HG03558 (cell line): ENCODE results near the gene PRKAG2.
"Not testable (repeated sequence)": the region's sequence is repeated elsewhere in the genome, so short reads cannot be mapped to it uniquely, and the experiment has no call there.

ENCODE experiments used
- ATAC-seq: cut with Tn5 transposase; IDR thresholded peaks from one replicate; pipeline ENCODE4 v1.9.1; 2021; ENCODE audit warnings: moderate number of reproducible peaks; ENCODE audit not compliant: unreplicated experiment; ENCODE audit errors: extremely low read depth

The PRKAG2 gene

GRCh38 chr7:151556592-151556991, 320.3 kb downstream of the PRKAG2 start:
- no peak for ATAC-seq

GRCh38 chr7:151553356-151553755, 323.6 kb downstream of the PRKAG2 start:
- ATAC-seq, result no peak

DNA sequence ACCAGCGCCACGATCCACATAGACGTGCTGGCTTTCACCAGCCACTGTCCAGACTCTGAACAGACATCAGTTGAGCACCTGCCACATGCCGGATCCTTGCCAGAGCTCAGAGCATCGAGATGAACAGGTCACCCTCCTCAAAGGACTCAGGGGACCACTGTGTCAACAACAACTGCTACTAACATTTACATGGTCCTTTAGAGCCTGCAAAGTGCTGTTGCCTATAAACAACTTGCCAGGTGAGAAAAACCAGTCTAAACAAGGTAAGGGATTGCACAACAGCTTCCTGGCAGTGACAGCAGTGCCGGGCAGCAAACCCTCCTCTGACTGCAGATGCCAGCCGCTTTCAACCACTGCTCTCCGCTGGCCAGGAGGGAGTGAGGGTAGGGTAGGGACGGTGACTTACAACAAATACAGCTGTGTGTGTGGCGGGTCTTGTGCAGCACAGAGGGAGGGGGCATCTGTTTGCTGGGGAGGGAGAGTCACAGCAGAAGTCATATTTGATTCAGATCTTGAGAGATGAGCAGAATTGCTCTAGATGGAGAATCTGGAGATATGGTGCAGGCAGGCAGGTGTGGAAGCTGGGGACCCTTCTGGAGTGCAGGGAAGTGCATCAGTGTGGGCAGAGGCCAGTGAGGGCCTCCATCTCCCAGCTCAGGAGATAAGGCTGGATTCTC, 324.4 kb downstream of the PRKAG2 start:
- no peak for ATAC-seq

DNA sequence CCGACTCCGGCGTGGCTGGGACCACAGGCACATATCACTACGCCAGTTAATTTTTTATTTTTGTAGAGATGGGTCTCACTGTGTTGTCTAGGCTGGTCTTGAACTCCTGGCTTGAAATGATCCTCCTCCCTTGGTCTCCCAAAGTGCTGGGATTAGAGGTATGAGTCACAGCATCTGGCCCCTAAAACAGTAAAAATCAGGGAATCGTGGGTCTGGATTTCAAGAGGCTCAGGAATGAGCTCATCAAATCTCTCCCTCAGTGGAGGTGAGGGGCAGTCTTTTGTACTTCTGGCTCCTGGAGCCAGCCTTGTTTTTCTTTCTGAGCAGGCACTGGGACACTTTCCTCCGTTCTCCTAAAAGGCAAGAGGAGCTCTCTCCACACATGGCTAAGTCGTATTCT, 325.1 kb downstream of the PRKAG2 start:
- ATAC-seq, result no peak

DNA sequence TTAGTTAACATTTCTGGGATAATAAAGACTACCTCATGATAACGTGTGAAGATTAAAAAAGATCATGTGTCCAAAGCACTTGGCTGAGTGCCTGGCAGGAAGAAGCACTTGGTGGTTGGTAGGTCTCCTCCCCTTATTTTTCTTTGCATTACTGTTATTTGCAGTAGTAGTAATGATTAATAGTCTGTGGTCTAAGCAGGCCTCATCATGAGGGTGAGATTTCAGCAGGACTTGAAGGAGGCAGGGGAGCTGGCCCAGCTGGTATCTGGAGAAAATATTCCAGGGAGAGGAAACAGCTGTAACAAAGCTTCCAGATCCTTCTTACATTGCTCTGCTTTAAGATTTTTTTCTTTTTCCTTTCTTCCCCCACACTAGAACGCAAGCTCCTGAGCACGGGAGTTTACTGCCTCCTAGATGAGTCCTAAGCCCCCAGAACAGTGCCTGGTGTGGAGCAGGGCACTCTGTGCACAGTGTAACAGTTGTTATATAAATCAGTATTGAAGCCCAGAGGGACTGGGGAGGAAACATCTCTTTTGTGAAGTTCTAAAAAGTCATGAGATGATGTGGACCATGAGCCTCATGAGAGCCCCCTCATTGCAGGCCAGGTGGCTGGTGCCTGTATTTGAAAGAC, 326.1 kb downstream of the PRKAG2 start:
- ATAC-seq, result no peak

GRCh38 chr7:151549644-151550043, 327.3 kb downstream of the PRKAG2 start:
- ATAC-seq, result no peak

DNA sequence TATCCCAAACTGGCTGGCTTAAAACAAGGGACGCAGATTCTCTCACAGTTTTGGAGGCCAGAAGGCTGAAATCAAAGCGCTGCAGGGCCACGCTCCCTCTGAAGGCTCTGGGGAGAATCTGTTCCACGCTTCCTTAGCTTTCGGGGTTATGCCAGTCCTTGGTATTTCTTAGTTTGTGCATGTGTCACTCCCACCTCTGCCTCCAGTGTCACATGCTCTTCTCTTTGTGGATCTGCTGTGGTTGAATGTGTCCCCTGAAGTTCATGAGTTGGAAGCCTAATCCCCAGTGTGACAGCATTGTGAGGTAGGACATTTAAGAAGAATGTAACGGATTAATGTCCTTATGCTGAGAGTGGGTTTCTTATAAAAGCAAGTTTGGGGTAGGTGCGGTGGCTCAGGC, 327.8 kb downstream of the PRKAG2 start:
- ATAC-seq, result no peak

DNA sequence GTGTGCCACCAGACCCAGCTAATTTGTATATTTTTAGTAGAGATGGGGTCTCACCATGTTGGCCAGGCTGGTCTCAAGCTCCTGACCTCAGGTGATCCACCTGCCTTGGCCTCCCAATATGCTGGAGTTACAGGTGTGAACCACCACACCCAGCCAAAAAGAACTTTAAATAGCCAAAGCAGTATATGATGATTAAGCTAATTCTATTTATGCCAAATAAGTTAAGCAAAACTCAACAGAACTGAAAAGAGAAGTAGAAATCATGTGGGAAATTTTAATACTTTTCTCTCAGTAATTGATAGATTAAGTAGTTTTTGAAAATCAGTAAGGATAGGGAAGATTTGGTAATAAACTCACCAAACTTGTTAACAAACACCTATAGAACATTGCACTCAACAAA, 332.7 kb downstream of the PRKAG2 start:
- ATAC-seq, result no peak

DNA sequence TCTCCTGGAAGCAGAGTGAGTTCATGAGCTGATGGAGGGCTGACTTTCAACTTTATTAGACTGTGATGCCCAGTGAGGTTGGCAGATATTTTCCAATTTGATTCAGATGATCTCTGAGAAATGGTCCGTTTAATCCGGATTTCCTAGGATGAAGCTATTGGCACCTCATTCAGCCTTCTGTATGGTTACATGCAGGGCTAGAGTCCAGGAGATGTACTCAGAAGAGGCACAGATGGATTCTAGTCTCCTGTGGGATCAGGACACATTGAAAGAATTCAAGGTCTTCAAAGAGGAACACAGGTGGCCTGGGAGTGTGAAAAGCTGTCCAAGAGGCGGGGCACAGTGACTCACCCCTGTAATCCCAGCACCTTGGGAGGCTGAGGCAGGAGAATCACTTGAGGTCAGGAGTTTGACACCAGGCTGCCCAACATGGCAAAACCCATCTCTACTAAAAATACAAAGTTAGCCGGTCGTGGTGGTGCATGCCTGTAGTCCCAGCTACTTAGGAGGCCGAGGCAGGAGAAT, 334.2 kb downstream of the PRKAG2 start:
- ATAC-seq, result no peak

DNA sequence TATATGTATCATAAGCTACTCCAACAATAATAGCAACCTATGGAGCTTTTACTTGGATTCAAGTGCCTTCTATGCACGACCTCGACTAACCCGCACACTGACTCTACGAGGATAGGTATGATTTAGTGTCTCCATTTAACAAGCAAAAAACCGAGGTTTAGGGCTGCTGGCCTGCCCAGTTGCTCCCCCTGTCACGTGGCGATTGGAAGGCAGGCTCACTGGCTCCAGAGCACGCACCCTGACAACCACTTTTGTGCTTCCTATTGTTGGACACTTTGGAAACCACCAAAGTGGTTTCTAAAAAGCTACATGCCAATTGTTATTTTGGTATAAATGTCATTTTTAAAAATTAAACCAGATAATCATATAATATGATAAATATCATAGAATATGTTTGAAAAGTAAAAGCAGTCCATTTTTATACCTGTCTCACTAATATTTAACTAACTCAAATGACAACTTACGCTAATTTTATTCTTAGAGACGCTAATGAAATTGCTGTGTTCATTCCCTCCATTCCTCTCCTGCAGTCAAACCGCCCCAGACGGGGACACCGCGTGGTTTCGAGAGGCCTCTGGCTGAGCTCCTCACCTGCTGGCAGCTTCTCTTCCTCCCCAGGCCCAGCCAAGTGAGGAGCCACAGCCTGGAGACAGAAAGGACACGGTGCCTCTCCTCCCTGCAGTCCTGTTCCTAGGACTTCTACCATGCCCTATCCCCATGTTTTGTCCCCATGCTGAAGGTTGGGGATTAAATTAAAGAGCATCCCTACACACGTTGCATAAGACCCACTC, 335.0 kb downstream of the PRKAG2 start:
- no peak for ATAC-seq

DNA sequence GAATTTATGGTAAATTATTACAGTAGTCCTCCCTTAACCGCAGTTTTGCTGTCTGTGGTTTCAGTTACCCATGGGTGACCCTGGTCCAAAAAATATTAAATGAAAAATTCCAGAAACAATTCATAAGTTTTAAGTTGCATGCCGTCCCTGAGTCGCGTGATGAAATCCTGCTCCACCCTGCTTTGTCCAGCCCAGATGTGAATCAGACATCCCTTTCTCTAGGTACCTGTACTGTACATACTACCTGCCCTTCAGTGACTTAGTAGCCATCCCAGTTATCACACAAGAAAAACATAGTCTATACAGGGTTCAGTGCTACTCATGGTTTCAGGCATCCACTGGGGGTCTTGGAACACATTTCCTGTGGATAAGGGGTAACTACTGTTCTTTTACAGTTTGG, 336.8 kb downstream of the PRKAG2 start:
- ATAC-seq, result no peak

DNA sequence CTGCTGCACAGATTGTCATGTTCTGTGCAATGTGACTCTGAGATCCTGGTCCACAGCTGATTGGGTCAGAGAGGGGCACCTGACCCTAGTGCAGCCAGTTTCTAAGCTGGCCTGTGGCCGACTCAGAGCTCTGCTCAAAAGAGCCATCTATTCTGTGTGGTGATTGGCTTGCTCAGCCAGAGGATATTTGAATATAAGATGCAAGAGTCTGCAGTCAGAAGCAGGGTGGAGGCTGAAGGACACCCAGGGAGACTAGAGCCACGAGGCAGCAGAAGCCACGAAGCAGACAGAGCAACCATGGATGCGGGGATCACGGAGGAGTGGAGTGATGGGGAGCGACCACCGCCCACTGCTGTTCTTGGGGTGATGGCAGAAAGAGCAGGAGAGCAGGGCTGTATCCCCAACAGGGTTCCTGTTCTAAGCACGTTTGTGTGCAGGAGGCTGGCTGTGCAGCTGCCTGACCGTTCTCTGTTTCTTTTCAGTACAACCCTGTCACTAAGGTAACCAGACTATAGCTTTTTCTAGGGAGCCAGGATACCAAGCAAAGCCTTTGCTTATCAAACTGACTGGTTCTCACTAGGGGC, 337.7 kb downstream of the PRKAG2 start:
- no peak for ATAC-seq

- ATAC-seq, result no peak
Measured at GRCh38 chr7:151537818-151538561, 338.9 kb downstream of the PRKAG2 start.

DNA sequence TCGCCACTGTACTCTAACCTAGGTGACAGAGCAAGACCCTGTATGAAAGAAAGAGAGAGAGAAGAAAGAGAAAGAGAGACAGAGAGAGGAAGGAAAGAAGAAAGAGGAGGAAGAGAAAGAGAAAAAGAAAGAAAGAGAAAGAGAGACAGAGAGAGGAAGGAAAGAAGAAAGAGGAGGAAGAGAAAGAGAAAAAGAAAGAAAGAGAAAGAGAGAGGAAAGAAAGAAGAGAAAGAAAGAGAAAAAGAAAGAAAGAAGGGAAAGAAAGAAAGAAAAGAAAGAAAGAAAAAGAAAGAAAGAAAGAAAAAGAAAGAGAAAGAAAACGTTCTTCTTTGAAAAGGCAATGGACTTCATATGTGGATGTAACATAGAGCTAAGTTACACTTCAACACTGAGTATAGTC, 340.7 kb downstream of the PRKAG2 start:
- not testable (repeated sequence) for ATAC-seq

- ATAC-seq, result no peak
Measured at GRCh38 chr7:151529842-151530241, 347.1 kb downstream of the PRKAG2 start.

DNA sequence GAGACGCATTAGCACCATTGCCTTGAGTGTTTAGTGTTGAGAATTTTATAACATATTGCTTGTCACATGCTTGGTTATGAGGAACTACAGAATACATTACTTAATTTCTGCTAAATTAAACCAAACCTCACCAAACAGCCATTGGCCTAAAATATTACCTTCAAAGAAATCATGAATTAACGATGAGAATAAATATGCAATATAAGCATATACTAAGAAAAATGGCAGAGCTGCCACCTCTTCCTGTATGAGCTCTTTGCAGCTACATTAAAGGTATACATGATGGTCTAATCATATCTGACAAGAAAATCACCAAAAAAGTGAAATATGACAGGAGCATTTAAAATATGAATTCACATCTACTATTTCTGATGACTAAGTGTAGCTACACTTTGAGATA, 352.1 kb downstream of the PRKAG2 start:
- ATAC-seq, result no peak

DNA sequence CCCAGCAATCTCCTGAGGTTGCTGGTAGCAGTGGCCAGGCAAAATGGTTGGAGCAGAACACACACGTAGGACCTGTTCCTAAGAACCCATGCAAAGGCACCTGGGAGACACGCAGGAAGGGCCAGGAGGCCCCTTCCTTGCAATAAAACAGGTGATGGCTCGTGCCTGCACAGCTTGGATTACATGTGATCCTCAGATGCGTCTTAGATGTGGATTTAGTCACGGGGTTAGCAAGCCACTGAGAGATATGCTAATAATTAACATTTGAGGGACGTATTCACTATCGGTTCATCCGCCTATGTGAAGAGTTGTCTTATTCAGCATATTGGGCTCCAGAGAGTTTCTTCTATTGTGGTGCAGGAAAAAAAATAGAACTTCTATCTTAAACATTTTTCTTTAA, 352.6 kb downstream of the PRKAG2 start:
- ATAC-seq, result no peak

DNA sequence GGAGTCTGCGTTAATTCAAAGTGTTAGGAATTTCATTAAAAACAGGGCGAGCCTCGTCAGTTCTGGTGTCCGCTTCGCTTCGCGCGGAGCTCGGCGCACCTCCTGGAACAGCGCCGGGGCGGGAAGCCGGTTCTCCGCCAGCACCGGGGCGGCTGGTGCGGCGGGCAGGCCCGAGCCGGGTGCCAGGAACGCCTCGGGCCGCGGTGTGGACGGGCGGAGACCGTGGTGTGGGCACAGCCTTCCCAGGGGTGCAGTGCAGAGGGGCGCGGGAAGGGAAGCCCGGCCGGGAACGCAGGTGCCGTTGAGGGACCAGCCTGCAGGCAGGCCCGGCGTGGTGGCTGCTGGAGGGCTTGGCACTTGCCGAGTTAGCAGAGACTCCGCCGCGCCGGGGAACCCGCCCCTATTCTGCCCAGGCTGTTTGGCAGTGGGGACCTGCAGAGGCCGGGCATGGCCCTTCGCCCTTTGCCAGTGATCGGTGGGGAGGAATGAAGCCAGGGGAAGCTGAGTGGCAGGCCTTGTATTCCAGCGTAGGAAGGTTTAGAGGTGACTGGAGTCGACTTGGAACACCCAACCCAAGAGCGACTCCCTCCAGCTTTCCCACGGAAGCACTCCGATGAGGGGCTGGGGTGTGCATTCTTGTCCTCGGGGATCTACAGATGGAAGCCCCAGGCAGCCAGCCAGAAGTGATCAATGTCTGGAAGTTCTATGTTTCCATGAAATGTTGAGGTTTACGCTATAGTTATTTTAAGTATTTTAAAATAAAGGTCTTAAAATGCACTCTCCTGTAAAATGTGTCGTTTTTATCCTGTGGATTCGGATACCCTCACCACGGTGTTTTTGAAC, 356.3 kb downstream of the PRKAG2 start:
- no peak for ATAC-seq

- ATAC-seq, result peak; percentile 44
Measured at GRCh38 chr7:151519765-151520418, 357.0 kb downstream of the PRKAG2 start, which contains the start of gene RHEB. Gene RHEB (minus strand): TSS chr7:151519895. CDS start chr7:151519511, 384 bp downstream.
